GM19397 (cell line): ENCODE results near the gene SRBD1.

Experiments
- ATAC-seq: cut with Tn5 transposase; IDR thresholded peaks from one replicate; pipeline ENCODE4 v1.9.1; 2021; ENCODE audit warnings: mild to moderate bottlenecking, moderate library complexity; ENCODE audit not compliant: unreplicated experiment

Gene SRBD1

GRCh38 chr2:45634223-45634622 lies 23.2 kb upstream of the SRBD1 start:
- ATAC-seq: no peak

GRCh38 chr2:45631955-45632354 lies 20.9 kb upstream of the SRBD1 start:
- no peak for ATAC-seq

GRCh38 chr2:45631319-45631718 lies 20.3 kb upstream of the SRBD1 start:
- no peak for ATAC-seq

- no peak for ATAC-seq
These were observed 18.9 kb upstream of the SRBD1 start for GRCh38 chr2:45629971-45630370.

- ATAC-seq: no peak
These were observed 16.8 kb upstream of the SRBD1 start for GRCh38 chr2:45627911-45628310.

- ATAC-seq: no peak
These were observed 15.5 kb upstream of the SRBD1 start for GRCh38 chr2:45626387-45627221.

- no peak for ATAC-seq
These were observed 14.8 kb upstream of the SRBD1 start for GRCh38 chr2:45625824-45626223.

- ATAC-seq: no peak
These were observed 12.0 kb upstream of the SRBD1 start for GRCh38 chr2:45623098-45623497.

- ATAC-seq: no peak
These were observed 11.4 kb upstream of the SRBD1 start for GRCh38 chr2:45622336-45623075.

- no peak for ATAC-seq
These were observed 6.4 kb upstream of the SRBD1 start for GRCh38 chr2:45617496-45617895.

GRCh38 chr2:45616658-45617411 lies 5.8 kb upstream of the SRBD1 start:
- no peak for ATAC-seq

GRCh38 chr2:45614871-45615415 lies 3.9 kb upstream of the SRBD1 start:
- no peak for ATAC-seq

- ATAC-seq: no peak
These were observed 3.3 kb upstream of the SRBD1 start for GRCh38 chr2:45614330-45614729.

- no peak for ATAC-seq
These were observed 1.7 kb upstream of the SRBD1 start for GRCh38 chr2:45612731-45613130.

GRCh38 chr2:45612285-45612684 lies 1.2 kb upstream of the SRBD1 start:
- no peak for ATAC-seq

- ATAC-seq: peak; percentile 35
These were observed 617 bp downstream of the SRBD1 start for GRCh38 chr2:45610281-45611019.

- ATAC-seq: no peak
These were observed 3.4 kb downstream of the SRBD1 start for GRCh38 chr2:45607701-45608100.

- ATAC-seq: no peak
These were observed 4.3 kb downstream of the SRBD1 start for GRCh38 chr2:45606796-45607195.

GRCh38 chr2:45605116-45605515 lies 6.0 kb downstream of the SRBD1 start:
- no peak for ATAC-seq

- ATAC-seq: no peak
These were observed 8.4 kb downstream of the SRBD1 start for GRCh38 chr2:45602624-45603023.

- ATAC-seq: no peak
These were observed 12.5 kb downstream of the SRBD1 start for GRCh38 chr2:45598545-45598944.
